HG02938 (cell line): ENCODE measurements around the gene SLC16A6.
"Not testable (repeated sequence)": the region's sequence is repeated elsewhere in the genome, so short reads cannot be mapped to it uniquely, and the experiment has no call there.

Source experiments
- ATAC-seq: cut with Tn5 transposase; IDR thresholded peaks from one replicate; pipeline ENCODE4 v1.9.1; 2021; ENCODE audit warnings: mild to moderate bottlenecking, moderate library complexity; ENCODE audit not compliant: unreplicated experiment

The SLC16A6 gene

GRCh38 chr17:68314916-68315535 lies 24.1 kb upstream of the SLC16A6 start:
- no peak for ATAC-seq

- no peak for ATAC-seq
Measured at GRCh38 chr17:68310152-68310551, 19.2 kb upstream of the SLC16A6 start.

- not testable (repeated sequence) for ATAC-seq
Measured at GRCh38 chr17:68309066-68309670, 18.2 kb upstream of the SLC16A6 start.

GRCh38 chr17:68308486-68308885 lies 17.6 kb upstream of the SLC16A6 start:
- not testable (repeated sequence) for ATAC-seq

- ATAC-seq, result no peak
Measured at GRCh38 chr17:68307443-68307842, 16.5 kb upstream of the SLC16A6 start.

GRCh38 chr17:68306819-68307218 lies 15.9 kb upstream of the SLC16A6 start:
- no peak for ATAC-seq

- ATAC-seq, result no peak
Measured at GRCh38 chr17:68305142-68305541, 14.2 kb upstream of the SLC16A6 start.

- ATAC-seq, result no peak
Measured at GRCh38 chr17:68304706-68305105, 13.8 kb upstream of the SLC16A6 start.

GRCh38 chr17:68302666-68303065 lies 11.7 kb upstream of the SLC16A6 start:
- ATAC-seq, result no peak

GRCh38 chr17:68302066-68302564 lies 11.2 kb upstream of the SLC16A6 start:
- no peak for ATAC-seq

GRCh38 chr17:68301438-68301959 lies 10.6 kb upstream of the SLC16A6 start:
- ATAC-seq, result no peak

GRCh38 chr17:68299817-68300216 lies 8.9 kb upstream of the SLC16A6 start:
- no peak for ATAC-seq

- no peak for ATAC-seq
Measured at GRCh38 chr17:68298601-68299000, 7.7 kb upstream of the SLC16A6 start.

GRCh38 chr17:68297195-68297594 lies 6.3 kb upstream of the SLC16A6 start:
- ATAC-seq, result no peak

GRCh38 chr17:68296217-68297191 lies 5.6 kb upstream of the SLC16A6 start:
- no peak for ATAC-seq

- no peak for ATAC-seq
Measured at GRCh38 chr17:68295086-68295485, 4.2 kb upstream of the SLC16A6 start.

GRCh38 chr17:68294617-68295016 lies 3.7 kb upstream of the SLC16A6 start:
- no peak for ATAC-seq

- no peak for ATAC-seq
Measured at GRCh38 chr17:68294196-68294555, 3.2 kb upstream of the SLC16A6 start.

GRCh38 chr17:68293490-68294195 lies 2.7 kb upstream of the SLC16A6 start:
- ATAC-seq, result no peak

GRCh38 chr17:68292689-68293040 lies 1.7 kb upstream of the SLC16A6 start:
- no peak for ATAC-seq
